NB4 (cell line): ENCODE data around the gene INVS.

Experiments
- DNase-seq: peaks from one replicate; pipeline ENCODE4 v3.0.0; 2010; ENCODE audit warnings: low read depth
- H3K4me3 ChIP-seq: one replicate; pipeline ENCODE4 v1.5.1; 2011; ENCODE audit warnings: mild to moderate bottlenecking, low read depth, low read length, moderate library complexity
- MYC ChIP-seq: IDR thresholded peaks from 2 replicates; pipeline ENCODE4 v1.6.1; 2011; ENCODE audit warnings: low read depth, low read length
- POLR2A ChIP-seq: IDR thresholded peaks from 2 replicates; pipeline ENCODE4 v1.6.1; 2011; ENCODE audit warnings: mild to moderate bottlenecking; ENCODE audit not compliant: insufficient read length; ENCODE audit errors: extremely low read depth
- TF ChIP-seq, protein P1 (sequence below): IDR thresholded peaks from one replicate; pipeline ENCODE4 v1.5.1; 2012; ENCODE audit warnings: low read depth, low read length
- TF ChIP-seq, protein P2 (sequence below): IDR thresholded peaks from 2 replicates; pipeline ENCODE4 v1.6.1; 2011; ENCODE audit warnings: low read depth, low read length

INVS gene

DNA sequence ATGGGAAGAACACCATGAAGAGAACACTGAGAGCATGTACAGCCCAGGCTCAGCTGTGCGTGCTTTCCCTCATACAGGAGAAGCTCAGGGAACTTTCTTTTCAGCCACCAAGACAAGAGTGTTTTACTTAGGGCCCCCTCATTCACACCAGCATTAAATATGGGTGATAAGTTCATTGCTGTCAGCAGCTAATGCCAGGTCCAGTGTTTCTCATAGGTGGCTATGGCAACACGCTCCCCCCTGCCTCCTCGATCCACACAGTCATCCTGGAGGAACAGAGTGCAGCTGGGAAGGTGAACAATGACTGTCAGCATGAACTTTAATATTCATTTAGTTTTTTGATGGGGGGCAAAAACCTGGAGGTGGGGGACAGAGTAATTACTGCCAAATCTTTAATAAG lies 199.3 kb downstream of the INVS start:
- no peak for DNase-seq
- TF ChIP-seq, protein P1, sequence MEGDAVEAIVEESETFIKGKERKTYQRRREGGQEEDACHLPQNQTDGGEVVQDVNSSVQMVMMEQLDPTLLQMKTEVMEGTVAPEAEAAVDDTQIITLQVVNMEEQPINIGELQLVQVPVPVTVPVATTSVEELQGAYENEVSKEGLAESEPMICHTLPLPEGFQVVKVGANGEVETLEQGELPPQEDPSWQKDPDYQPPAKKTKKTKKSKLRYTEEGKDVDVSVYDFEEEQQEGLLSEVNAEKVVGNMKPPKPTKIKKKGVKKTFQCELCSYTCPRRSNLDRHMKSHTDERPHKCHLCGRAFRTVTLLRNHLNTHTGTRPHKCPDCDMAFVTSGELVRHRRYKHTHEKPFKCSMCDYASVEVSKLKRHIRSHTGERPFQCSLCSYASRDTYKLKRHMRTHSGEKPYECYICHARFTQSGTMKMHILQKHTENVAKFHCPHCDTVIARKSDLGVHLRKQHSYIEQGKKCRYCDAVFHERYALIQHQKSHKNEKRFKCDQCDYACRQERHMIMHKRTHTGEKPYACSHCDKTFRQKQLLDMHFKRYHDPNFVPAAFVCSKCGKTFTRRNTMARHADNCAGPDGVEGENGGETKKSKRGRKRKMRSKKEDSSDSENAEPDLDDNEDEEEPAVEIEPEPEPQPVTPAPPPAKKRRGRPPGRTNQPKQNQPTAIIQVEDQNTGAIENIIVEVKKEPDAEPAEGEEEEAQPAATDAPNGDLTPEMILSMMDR = no peak
- TF ChIP-seq MYC = no peak
- no peak for TF ChIP-seq POLR2A
- TF ChIP-seq, protein P2, sequence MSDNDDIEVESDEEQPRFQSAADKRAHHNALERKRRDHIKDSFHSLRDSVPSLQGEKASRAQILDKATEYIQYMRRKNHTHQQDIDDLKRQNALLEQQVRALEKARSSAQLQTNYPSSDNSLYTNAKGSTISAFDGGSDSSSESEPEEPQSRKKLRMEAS = no peak
- no peak overlapping the region for H3K4me3 ChIP-seq

DNA sequence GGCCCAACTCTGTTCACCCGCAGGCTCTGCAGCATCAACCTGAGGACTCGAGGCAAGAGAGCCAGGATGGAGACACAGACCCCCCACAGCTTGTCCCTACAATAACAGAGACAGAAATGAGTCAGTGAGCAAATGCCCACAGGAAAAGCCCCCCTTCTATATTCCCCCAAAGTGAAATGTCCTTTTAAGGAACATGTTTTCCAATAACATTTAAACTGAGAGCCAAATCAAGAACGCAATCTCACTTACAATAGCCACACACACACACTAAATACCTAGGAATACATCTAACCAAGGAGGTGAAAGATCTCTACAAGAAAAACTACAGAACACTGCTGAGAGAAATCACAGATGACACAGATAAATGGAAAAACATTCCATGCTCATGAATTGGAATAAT lies 204.7 kb downstream of the INVS start:
- TF ChIP-seq POLR2A (no peak), MYC (no peak)
- TF ChIP-seq, protein P2 = no peak
- TF ChIP-seq, protein P1 = no peak
- H3K4me3 ChIP-seq = no peak overlapping the region
- DNase-seq = no peak

DNA sequence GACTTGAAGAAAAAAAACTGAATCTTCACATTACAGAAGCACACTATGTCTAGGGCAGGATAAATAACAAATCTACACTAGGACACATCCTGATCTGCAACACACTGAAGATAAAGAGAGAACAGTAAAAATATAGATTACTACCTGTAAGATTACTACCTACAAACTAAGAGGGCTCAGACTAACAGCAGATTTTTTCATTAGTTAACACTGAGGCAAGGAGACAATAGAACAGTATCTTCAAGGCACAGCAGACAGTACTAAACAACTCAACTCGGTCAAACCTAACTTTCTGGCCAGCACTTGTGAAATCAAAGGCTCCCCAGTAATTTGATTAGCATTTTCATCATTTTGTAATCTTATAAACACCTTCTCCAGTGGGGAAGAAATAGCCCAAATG lies 207.2 kb downstream of the INVS start:
- DNase-seq = no peak
- no peak for TF ChIP-seq MYC
- TF ChIP-seq POLR2A = no peak
- TF ChIP-seq, protein P1 = no peak
- TF ChIP-seq, protein P2 = no peak
- no peak overlapping the region for H3K4me3 ChIP-seq

DNA sequence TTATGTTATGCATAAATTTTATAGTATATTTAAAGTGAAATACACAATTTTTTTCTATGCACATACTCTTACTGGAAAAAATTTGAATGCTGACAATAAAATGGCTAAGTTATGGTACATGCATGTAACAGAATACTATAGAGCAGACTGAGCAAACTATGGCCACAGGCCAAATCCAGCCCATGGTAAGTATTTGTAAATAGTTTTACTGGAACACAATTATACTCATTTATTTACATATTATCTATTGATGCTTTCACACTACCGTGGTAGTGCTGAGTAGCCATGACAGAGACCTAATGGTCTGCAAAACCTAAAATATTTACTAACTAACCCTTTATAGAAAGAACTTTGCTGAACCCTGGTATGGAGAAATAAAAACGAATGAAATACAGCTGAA lies 208.0 kb downstream of the INVS start:
- TF ChIP-seq POLR2A (no peak), MYC (no peak)
- TF ChIP-seq, protein P2 = no peak
- TF ChIP-seq, protein P1 = no peak
- no peak for DNase-seq
- no peak overlapping the region for H3K4me3 ChIP-seq

DNA sequence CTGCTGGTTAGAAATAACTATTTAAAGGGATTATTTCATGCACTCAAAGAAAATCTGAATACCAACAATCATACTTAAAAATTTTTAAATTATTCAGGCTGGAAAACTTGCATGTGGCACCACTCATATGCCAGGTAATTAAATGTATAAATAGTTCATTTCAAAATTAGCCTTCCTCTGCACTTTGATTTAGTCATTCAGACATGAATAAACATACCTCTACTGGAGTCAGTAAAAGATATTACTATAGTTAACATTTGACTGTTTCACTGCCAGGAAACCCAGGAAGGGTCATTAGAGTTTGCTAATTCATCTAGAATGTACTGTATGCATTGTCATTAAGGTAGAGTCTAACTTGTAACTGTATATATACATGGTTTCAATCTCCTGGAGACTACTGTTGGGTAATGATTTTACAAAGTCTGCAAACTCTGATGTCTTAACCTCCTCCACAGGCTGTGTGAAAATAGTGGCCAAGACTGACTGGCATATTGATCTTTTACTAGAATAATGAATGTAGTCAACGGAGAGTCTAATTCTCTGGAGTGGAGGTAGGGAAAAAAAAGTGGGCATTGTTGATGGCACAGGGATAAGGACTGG lies 210.0 kb downstream of the INVS start:
- TF ChIP-seq, protein P1 = no peak
- TF ChIP-seq POLR2A (no peak), MYC (no peak)
- TF ChIP-seq, protein P2 = no peak
- DNase-seq = no peak
- no peak overlapping the region for H3K4me3 ChIP-seq

DNA sequence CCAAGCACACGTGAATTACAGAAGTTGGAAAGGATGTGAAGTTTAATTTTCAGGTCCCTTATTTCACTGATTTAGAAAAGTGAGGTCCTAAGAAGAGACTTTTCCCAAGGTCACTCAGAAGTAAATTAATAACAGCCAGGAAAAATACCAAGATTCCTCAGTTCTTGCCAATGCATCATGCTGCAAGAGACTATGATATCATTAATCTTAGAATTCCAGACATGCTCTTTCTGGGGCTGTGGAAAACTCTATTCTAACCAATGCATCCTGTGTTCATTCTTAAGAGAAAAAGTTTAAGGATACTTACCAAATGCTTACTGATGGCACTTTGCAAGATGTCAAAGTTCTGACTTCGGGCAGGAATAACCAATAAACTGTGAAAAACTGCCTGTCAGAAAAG lies 210.9 kb downstream of the INVS start:
- TF ChIP-seq, protein P2 = no peak
- TF ChIP-seq, protein P1 = no peak
- no peak for TF ChIP-seq POLR2A
- no peak for TF ChIP-seq MYC
- H3K4me3 ChIP-seq = no peak overlapping the region
- no peak for DNase-seq
